Neural progenitor cell (in vitro differentiated cells): Measurements from ENCODE around the gene SLC44A5.

ENCODE experiments used
- CTCF ChIP-seq: fragments of 200-600 bp; sonication (generic); IDR thresholded peaks from 2 replicates; pipeline ENCODE4 v1.5.1; 2017; ENCODE audit warnings: antibody characterized with exemption, mild to moderate bottlenecking
- EZH2phosphoT487 ChIP-seq: fragments of 200-600 bp; sonication (generic); IDR thresholded peaks from 2 replicates; pipeline ENCODE4 v1.6.1; 2017; ENCODE audit warnings: antibody characterized with exemption

GRCh38 chr1:75625795-75626194, 14.9 kb upstream of the SLC44A5 start:
- TF ChIP-seq CTCF (no peak), EZH2phosphoT487 (no peak)
